Middle frontal gyrus (tissue), 1 donor: ENCODE measurements around the gene COPZ1.
A peak's percentile ranks its signal among the peaks of the same experiment; 100 is the strongest.

Experiments used
- DNase-seq: peaks from one replicate; pipeline ENCODE4 v3.0.0-alpha.2; 2015; ENCODE audit warnings: low spot score; ENCODE audit errors: extremely low spot score

Gene COPZ1

GRCh38 chr12:54358191-54358944 is 33.4 kb downstream of the COPZ1 start:
- no peak for DNase-seq

- DNase-seq: peak; percentile 98
Measured at GRCh38 chr12:54358945-54359761, 34.2 kb downstream of the COPZ1 start.

GRCh38 chr12:54359762-54360351 is 34.9 kb downstream of the COPZ1 start:
- DNase-seq: no peak

- peak; percentile 65 for DNase-seq
Measured at GRCh38 chr12:54360717-54361456, 36.0 kb downstream of the COPZ1 start.

- no peak for DNase-seq
Measured at GRCh38 chr12:54363047-54363446, 38.1 kb downstream of the COPZ1 start.

GRCh38 chr12:54363618-54364017 is 38.7 kb downstream of the COPZ1 start:
- no peak for DNase-seq

GRCh38 chr12:54364413-54364812 is 39.5 kb downstream of the COPZ1 start, which contains the start of gene GPR84:
Gene GPR84 (minus strand): TSS chr12:54364486. CDS start chr12:54363851, 635 bp downstream.
- DNase-seq: no peak

GRCh38 chr12:54368025-54368708 is 43.2 kb downstream of the COPZ1 start:
- DNase-seq: no peak

- DNase-seq: peak; percentile 78
Measured at GRCh38 chr12:54368709-54369596, 44.0 kb downstream of the COPZ1 start.

- DNase-seq: no peak
Measured at GRCh38 chr12:54369597-54370131, 44.7 kb downstream of the COPZ1 start.

- no peak for DNase-seq
Measured at GRCh38 chr12:54370171-54370730, 45.3 kb downstream of the COPZ1 start.

GRCh38 chr12:54371328-54372112 is 46.6 kb downstream of the COPZ1 start:
- no peak for DNase-seq

- DNase-seq: no peak
Measured at GRCh38 chr12:54372113-54372806, 47.3 kb downstream of the COPZ1 start.

GRCh38 chr12:54373649-54374561 is 49.0 kb downstream of the COPZ1 start:
- no peak for DNase-seq

- no peak for DNase-seq
Measured at GRCh38 chr12:54374562-54375258, 49.8 kb downstream of the COPZ1 start.

- DNase-seq: no peak
Measured at GRCh38 chr12:54375259-54375579, 50.3 kb downstream of the COPZ1 start.
